MCF 10A (cell line): ENCODE results near the gene NACA2. TPM values are rescaled to one million over a fixed set of nuclear protein-coding genes. Genes with fewer than 3 reads are reported as not detected.
"Not testable (repeated sequence)": the region's sequence is repeated elsewhere in the genome, so short reads cannot be mapped to it uniquely, and the experiment has no call there.

Experiments
- BruUV-seq: library from RNA; stranded (reverse); fragments of 400-500 nt; replicated peaks from 2 replicates; lab custom pipeline; 2021; lab: Mats Ljungman, UMichigan
- CTCF ChIA-PET: fragments of 300-600 bp; sonication (Branson Sonifier 250); formaldehyde crosslinking; extraction: SDS; loops from one replicate; lab custom pipeline; 2021; ENCODE audit warnings: antibody characterized with exemption, inconsistent platforms; lab: Yijun Ruan, JAX
- POLR2A ChIA-PET: fragments of 300-600, 350-650 bp; sonication (Branson Sonifier 250); formaldehyde crosslinking; extraction: SDS; loops from one replicate; lab custom pipeline; 2020; ENCODE audit warnings: antibody characterized with exemption, inconsistent platforms; lab: Yijun Ruan, JAX
- DNase-seq: peaks from one replicate; pipeline ENCODE4 v3.0.0-alpha.2; 2018; ENCODE audit not compliant: unreplicated experiment
- H3K27ac Mint-ChIP-seq: one replicate; pipeline ENCODE4 v1.8.0; 2022; ENCODE audit warnings: mild to moderate bottlenecking, low read depth, mixed read lengths; ENCODE audit not compliant: unreplicated experiment
- H3K27me3 Mint-ChIP-seq: one replicate; pipeline ENCODE4 v1.8.0; 2022; ENCODE audit warnings: mixed read lengths; ENCODE audit not compliant: insufficient read depth, unreplicated experiment
- H3K36me3 Mint-ChIP-seq: one replicate; pipeline ENCODE4 v1.8.0; 2022; ENCODE audit warnings: mild to moderate bottlenecking, moderate library complexity, mixed read lengths; ENCODE audit not compliant: insufficient read depth, unreplicated experiment
- H3K4me1 Mint-ChIP-seq: one replicate; pipeline ENCODE4 v1.8.0; 2022; ENCODE audit warnings: mixed read lengths; ENCODE audit not compliant: insufficient read depth, unreplicated experiment
- H3K4me3 Mint-ChIP-seq: one replicate; pipeline ENCODE4 v1.8.0; 2022; ENCODE audit warnings: mild to moderate bottlenecking, moderate library complexity, mixed read lengths; ENCODE audit not compliant: unreplicated experiment
- H3K9me3 Mint-ChIP-seq: one replicate; pipeline ENCODE4 v1.8.0; 2022; ENCODE audit warnings: mixed read lengths; ENCODE audit not compliant: unreplicated experiment
- intact Hi-C: fragments of 100-400 bp; cut with micrococcal nuclease; formaldehyde crosslinking; loops from 2 replicates; pipeline ENCODE4 v1.14.1; 2022
- total RNA-seq: library from RNA; stranded (reverse); gene quantifications from 2 replicates; pipeline ENCODE4 v1.2.3, GENCODE V29; 2022
- TF ChIP-seq, protein P1 (sequence below): fragments of 200-600 bp; IDR thresholded peaks from one replicate; pipeline ENCODE4 v1.8.0; 2022; ENCODE audit warnings: antibody characterized with exemption, mild to moderate bottlenecking; ENCODE audit not compliant: unreplicated experiment

NACA2 gene
- total RNA-seq, 1 experiment from 2014 or later: not detected

DNA sequence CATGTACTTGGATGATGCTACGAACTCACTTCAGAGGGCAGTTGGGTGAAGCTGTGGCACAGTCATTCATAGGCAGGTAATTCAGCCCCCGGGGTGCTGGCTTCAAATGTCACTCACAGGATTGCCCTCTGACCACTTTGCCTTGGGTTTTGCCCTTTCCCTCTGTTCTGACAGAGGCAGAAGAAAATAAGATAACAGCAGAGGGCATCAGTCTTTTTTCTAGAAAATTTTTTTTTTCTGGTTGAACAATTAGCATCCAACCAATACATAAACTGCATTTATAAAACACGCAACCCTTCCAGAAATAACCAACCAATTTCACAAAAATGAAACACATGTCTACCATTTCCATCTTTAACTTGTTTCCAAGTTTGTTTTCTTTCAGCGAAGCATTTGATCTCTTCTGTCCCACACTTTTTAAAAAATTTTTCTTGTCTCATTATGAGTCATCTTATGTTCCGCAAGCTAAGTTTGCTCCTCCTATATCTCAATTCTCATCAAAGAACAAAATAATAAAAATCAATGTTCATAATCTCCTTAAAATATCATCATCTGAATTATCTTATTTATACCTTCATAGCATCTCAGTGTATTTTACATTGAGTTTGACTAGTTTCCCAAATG, 15.6 kb downstream of the NACA2 start:
- no peaks in the 10 kb centered on the region for H3K36me3 Mint-ChIP-seq
- no peak overlapping the region for H3K27ac Mint-ChIP-seq
- BruUV-seq: no TSS peak
- ChIA-PET CTCF (interaction anchor here (0.6 to 3.9 kb wide), 6 partner anchors 9 to 603 kb away, joined by 3 to 30 read pairs (median 4); no protein-coding TSS in a partner anchor), POLR2A (no interaction called here)
- DNase-seq: no peak
- TF ChIP-seq, protein P1, sequence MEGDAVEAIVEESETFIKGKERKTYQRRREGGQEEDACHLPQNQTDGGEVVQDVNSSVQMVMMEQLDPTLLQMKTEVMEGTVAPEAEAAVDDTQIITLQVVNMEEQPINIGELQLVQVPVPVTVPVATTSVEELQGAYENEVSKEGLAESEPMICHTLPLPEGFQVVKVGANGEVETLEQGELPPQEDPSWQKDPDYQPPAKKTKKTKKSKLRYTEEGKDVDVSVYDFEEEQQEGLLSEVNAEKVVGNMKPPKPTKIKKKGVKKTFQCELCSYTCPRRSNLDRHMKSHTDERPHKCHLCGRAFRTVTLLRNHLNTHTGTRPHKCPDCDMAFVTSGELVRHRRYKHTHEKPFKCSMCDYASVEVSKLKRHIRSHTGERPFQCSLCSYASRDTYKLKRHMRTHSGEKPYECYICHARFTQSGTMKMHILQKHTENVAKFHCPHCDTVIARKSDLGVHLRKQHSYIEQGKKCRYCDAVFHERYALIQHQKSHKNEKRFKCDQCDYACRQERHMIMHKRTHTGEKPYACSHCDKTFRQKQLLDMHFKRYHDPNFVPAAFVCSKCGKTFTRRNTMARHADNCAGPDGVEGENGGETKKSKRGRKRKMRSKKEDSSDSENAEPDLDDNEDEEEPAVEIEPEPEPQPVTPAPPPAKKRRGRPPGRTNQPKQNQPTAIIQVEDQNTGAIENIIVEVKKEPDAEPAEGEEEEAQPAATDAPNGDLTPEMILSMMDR: no peak
- no peaks in the 10 kb centered on the region for H3K27me3 Mint-ChIP-seq
- peaks cover 6% of the 10 kb centered on the region for H3K4me1 Mint-ChIP-seq
- intact Hi-C loops: loop anchor here (2.0 kb wide), 2 partner anchors 19 to 163 kb away; no protein-coding TSS in a partner anchor
- no peaks in the 10 kb centered on the region for H3K9me3 Mint-ChIP-seq
- no peak overlapping the region for H3K4me3 Mint-ChIP-seq

- POLR2A ChIA-PET: interaction anchor here (0.8 to 1.2 kb wide), 2 partner anchors 15 to 148 kb away, joined by 3 read pairs; no protein-coding TSS in a partner anchor
- peak; percentile 53 for DNase-seq
- Mint-ChIP-seq H3K27ac (no peak overlapping the region), H3K27me3 (no peaks in the 10 kb centered on the region), H3K9me3 (no peaks in the 10 kb centered on the region), H3K4me3 (no peak overlapping the region), H3K36me3 (no peaks in the 10 kb centered on the region), H3K4me1 (peaks cover 6% of the 10 kb centered on the region)
- CTCF ChIA-PET: interaction anchor here (0.6 to 3.9 kb wide), 15 partner anchors 10 to 854 kb away, joined by 3 to 30 read pairs (median 5); no protein-coding TSS in a partner anchor
- intact Hi-C loops: loop anchor here (2.0 kb wide), 2 partner anchors 18 to 162 kb away; no protein-coding TSS in a partner anchor
- BruUV-seq: no TSS peak
- TF ChIP-seq, protein P1: peak; percentile 25
Observed at GRCh38 chr17:61574542-61575351, 16.3 kb downstream of the NACA2 start.

DNA sequence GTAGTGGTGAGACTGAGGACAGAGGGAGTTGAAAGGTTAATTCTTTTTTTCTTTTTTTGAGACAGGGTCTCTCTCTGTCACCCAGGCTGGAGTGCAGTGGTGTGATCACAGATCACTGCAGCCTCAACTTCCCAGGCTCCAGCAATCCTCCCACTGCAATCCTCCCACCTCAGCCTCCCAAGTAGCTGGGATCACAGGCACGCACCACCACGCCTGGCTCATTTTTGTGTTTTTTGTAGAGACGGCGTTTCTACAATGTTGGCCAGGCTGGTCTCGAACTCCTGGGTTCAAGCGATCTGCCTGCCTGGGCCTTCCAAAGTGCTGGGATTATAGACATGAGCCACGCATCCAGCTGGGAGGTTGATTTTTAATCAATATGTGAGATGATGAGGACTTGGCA, 18.5 kb downstream of the NACA2 start:
- H3K4me3 Mint-ChIP-seq, H3K27me3 Mint-ChIP-seq, BruUV-seq, DNase-seq, H3K36me3 Mint-ChIP-seq, H3K27ac Mint-ChIP-seq, H3K9me3 Mint-ChIP-seq, intact Hi-C loops: not testable (repeated sequence)
- ChIA-PET CTCF (interaction anchor here (0.8 to 3.9 kb wide), 4 partner anchors 11 to 159 kb away, joined by 3 to 30 read pairs (median 7); no protein-coding TSS in a partner anchor), POLR2A (interaction anchor here (1.6 kb wide), 1 partner anchor 12 kb away, joined by 5 read pairs; no protein-coding TSS in a partner anchor)
- H3K4me1 Mint-ChIP-seq: peaks cover 13% of the 10 kb centered on the region

DNA sequence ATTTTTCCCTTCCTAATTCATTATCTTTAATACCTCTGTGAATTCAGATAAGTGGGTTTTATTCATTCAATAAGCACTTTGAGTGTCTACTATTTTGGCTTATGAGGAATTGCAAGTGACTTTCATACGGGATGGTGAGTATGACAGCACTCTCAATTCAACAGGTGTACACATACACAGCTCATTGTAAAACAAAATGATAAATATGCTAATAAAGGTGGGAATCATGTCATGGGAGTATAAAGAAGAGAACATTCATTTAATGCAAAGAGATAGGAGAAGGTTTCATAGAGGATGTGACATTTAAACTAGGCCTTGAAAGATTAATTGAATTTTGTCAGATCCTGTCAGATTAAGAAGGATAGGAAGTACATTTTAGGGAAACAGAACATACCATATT, 19.4 kb downstream of the NACA2 start:
- no TSS peak for BruUV-seq
- peaks cover 16% of the 10 kb centered on the region for H3K4me1 Mint-ChIP-seq
- intact Hi-C loops: no loop called here
- no peak overlapping the region for H3K27ac Mint-ChIP-seq
- no peaks in the 10 kb centered on the region for H3K27me3 Mint-ChIP-seq
- CTCF ChIA-PET: interaction anchor here (2.2 to 3.9 kb wide), 2 partner anchors 10 to 159 kb away, joined by 10 to 30 read pairs; no protein-coding TSS in a partner anchor
- no peak overlapping the region for H3K4me3 Mint-ChIP-seq
- no peak for DNase-seq
- no peaks in the 10 kb centered on the region for H3K36me3 Mint-ChIP-seq
- TF ChIP-seq, protein P1: no peak
- no peaks in the 10 kb centered on the region for H3K9me3 Mint-ChIP-seq
- POLR2A ChIA-PET: interaction anchor here (1.6 kb wide), 1 partner anchor 11 kb away, joined by 5 read pairs; no protein-coding TSS in a partner anchor
